Smooth muscle cell (in vitro differentiated cells): ENCODE data around the gene HCFC1. TPM values are rescaled to one million over a fixed set of nuclear protein-coding genes. Genes with fewer than 3 reads are reported as not detected.

Source experiments
- DNase-seq: peaks from one replicate; lab custom pipeline; 2025; ENCODE audit not compliant: unreplicated experiment; lab: John Stamatoyannopoulos, UW
- H2AFZ ChIP-seq: fragments of 200-600 bp; sonication (generic); 2 replicates; pipeline ENCODE4 v1.6.0; 2016; ENCODE audit warnings: antibody characterized with exemption, low read depth, mild to moderate bottlenecking
- H3F3A ChIP-seq: fragments of 200-600 bp; sonication (generic); 2 replicates; pipeline ENCODE4 v1.6.0; 2017; ENCODE audit warnings: antibody characterized with exemption, low read depth
- H3K27ac ChIP-seq: fragments of 200-600 bp; sonication (generic); 2 replicates; pipeline ENCODE4 v1.5.1; 2016; ENCODE audit warnings: low read depth, mild to moderate bottlenecking
- H3K27me3 ChIP-seq: fragments of 200-600 bp; sonication (generic); 2 replicates; pipeline ENCODE4 v1.6.1; 2016; ENCODE audit warnings: low read depth, mild to moderate bottlenecking
- H3K36me3 ChIP-seq: fragments of 200-600 bp; sonication (generic); 2 replicates; pipeline ENCODE4 v1.5.1; 2016; ENCODE audit warnings: low read depth
- H3K4me1 ChIP-seq: fragments of 200-600 bp; sonication (generic); 2 replicates; pipeline ENCODE4 v1.5.1; 2016; ENCODE audit warnings: low read depth
- H3K4me2 ChIP-seq: fragments of 200-600 bp; sonication (generic); 2 replicates; pipeline ENCODE4 v1.6.0; 2016; ENCODE audit warnings: mild to moderate bottlenecking
- H3K4me3 ChIP-seq: fragments of 200-600 bp; sonication (generic); 2 replicates; pipeline ENCODE4 v1.5.1; 2016; ENCODE audit warnings: mild to moderate bottlenecking
- H3K79me2 ChIP-seq: fragments of 200-600 bp; sonication (generic); 2 replicates; pipeline ENCODE4 v1.6.0; 2016; ENCODE audit warnings: low read depth, mild to moderate bottlenecking
- H3K9ac ChIP-seq: fragments of 200-600 bp; sonication (generic); 2 replicates; pipeline ENCODE4 v1.6.0; 2016; ENCODE audit warnings: low read depth
- H3K9me3 ChIP-seq: fragments of 200-600 bp; sonication (generic); replicated peaks from 2 replicates; pipeline ENCODE4 v1.5.1; 2016; ENCODE audit warnings: low read depth
- H4K20me1 ChIP-seq: fragments of 200-600 bp; sonication (generic); 2 replicates; pipeline ENCODE4 v1.6.0; 2016; ENCODE audit warnings: low read depth
- CTCF ChIP-seq: fragments of 200-600 bp; sonication (generic); IDR thresholded peaks from 2 replicates; pipeline ENCODE4 v1.5.1; 2017; ENCODE audit warnings: borderline replicate concordance, mild to moderate bottlenecking, antibody characterized with exemption; ENCODE audit not compliant: insufficient read depth, poor library complexity, severe bottlenecking
- WGBS: methylation state at CpG from one replicate; pipeline ENCODE4 v1.1.7; 2016; ENCODE audit warnings: low lambda C conversion rate; 5-methylcytosine and 5-hydroxymethylcytosine counted together
- polyA plus RNA-seq: library from polyadenylated mRNA; unstranded; fragments of >200 nt; fragmentation: Nextera tagmentation; extraction: Ambion mirVana; gene quantifications from 2 replicates; pipeline ENCODE4 v1.2.1, GENCODE V29; 2016
- total RNA-seq: library from RNA; depleted of rRNA; stranded (reverse); fragments of >200 nt; gene quantifications from 2 replicates; pipeline ENCODE4 v1.2.3, GENCODE V29; 2014

Gene HCFC1
- total and polyA plus RNA-seq, 2 experiments from 2014 or later = 22.8 to 23.3 TPM

GRCh38 chrX:154017766-154018517 lies 46.3 kb upstream of the HCFC1 start:
- peaks cover 5% of the 10 kb centered on the region for H3K4me1 ChIP-seq
- H3K9me3 ChIP-seq = no peaks in the 10 kb centered on the region
- H3K79me2 ChIP-seq = peaks cover 6% of the 10 kb centered on the region
- no peak overlapping the region for H2AFZ ChIP-seq
- DNase-seq = no peak
- no peak overlapping the region for H3K27ac ChIP-seq
- H3K36me3 ChIP-seq = no peaks in the 10 kb centered on the region
- H3K4me3 ChIP-seq = no peak overlapping the region
- no peaks in the 10 kb centered on the region for H4K20me1 ChIP-seq
- H3K27me3 ChIP-seq = no peaks in the 10 kb centered on the region
- TF ChIP-seq CTCF = no peak
- H3F3A ChIP-seq = no peaks in the 10 kb centered on the region
- no peak overlapping the region for H3K9ac ChIP-seq
- WGBS = 95% methylated on average over 26 of the region's 26 CpGs
- H3K4me2 ChIP-seq = no peak overlapping the region

- 93% methylated on average over 24 of the region's 24 CpGs for WGBS
- H3K79me2 ChIP-seq = peaks cover 6% of the 10 kb centered on the region
- no peak overlapping the region for H3K4me3 ChIP-seq
- H3K36me3 ChIP-seq = no peaks in the 10 kb centered on the region
- TF ChIP-seq CTCF = no peak
- no peaks in the 10 kb centered on the region for H4K20me1 ChIP-seq
- no peaks in the 10 kb centered on the region for H3F3A ChIP-seq
- H2AFZ ChIP-seq = no peak overlapping the region
- H3K27me3 ChIP-seq = no peaks in the 10 kb centered on the region
- no peak overlapping the region for H3K9ac ChIP-seq
- peaks cover 5% of the 10 kb centered on the region for H3K4me1 ChIP-seq
- no peak for DNase-seq
- H3K4me2 ChIP-seq = no peak overlapping the region
- H3K27ac ChIP-seq = no peak overlapping the region
- no peaks in the 10 kb centered on the region for H3K9me3 ChIP-seq
Observed at GRCh38 chrX:154016366-154017076, 44.9 kb upstream of the HCFC1 start.

GRCh38 chrX:154015581-154016264 lies 44.1 kb upstream of the HCFC1 start:
- Histone ChIP-seq H3K9ac (no peak overlapping the region), H3F3A (no peaks in the 10 kb centered on the region), H2AFZ (no peak overlapping the region), H3K4me3 (no peak overlapping the region), H3K27ac (no peak overlapping the region), H3K9me3 (no peaks in the 10 kb centered on the region), H3K27me3 (no peaks in the 10 kb centered on the region), H3K79me2 (peaks cover 6% of the 10 kb centered on the region), H3K36me3 (no peaks in the 10 kb centered on the region), H4K20me1 (no peaks in the 10 kb centered on the region), H3K4me2 (no peak overlapping the region), H3K4me1 (peaks cover 5% of the 10 kb centered on the region)
- 82% methylated on average over 16 of the region's 16 CpGs for WGBS
- no peak for TF ChIP-seq CTCF
- no peak for DNase-seq
